K562 (cell line): Measurements from ENCODE around the gene HLCS. TPM values are rescaled to one million over a fixed set of nuclear protein-coding genes. Genes with fewer than 3 reads are reported as not detected.

Source experiments
- BRD9 ChIP-seq: fragments of 450-650 bp; IDR thresholded peaks from 2 replicates; pipeline ENCODE4 v1.6.1; 2018; ENCODE audit warnings: low read depth; ENCODE audit not compliant: partially characterized antibody
- FOXJ3 ChIP-seq: sonication (generic); formaldehyde crosslinking; IDR thresholded peaks from 2 replicates; pipeline ENCODE4 v1.4.0; 2020; ENCODE audit warnings: mild to moderate bottlenecking, missing genetic modification reagents
- GABPA ChIP-seq: fragments of 200-800 bp; sonication (Bioruptor generic); conservative IDR thresholded peaks from 2 replicates; pipeline ENCODE4 v1.6.1; 2016; ENCODE audit warnings: low read depth, missing genetic modification characterization, missing compliant biosample characterization
- GMEB1 ChIP-seq: fragments of 250-450 bp; sonication (Bioruptor Pico); IDR thresholded peaks from 2 replicates; pipeline ENCODE4 v1.4.0; 2020; ENCODE audit warnings: mild to moderate bottlenecking
- KAT7 ChIP-seq: sonication (generic); formaldehyde crosslinking; IDR thresholded peaks from 2 replicates; pipeline ENCODE4 v1.8.0; 2022; ENCODE audit warnings: missing genetic modification reagents, mild to moderate bottlenecking, borderline replicate concordance
- KDM5B ChIP-seq: fragments of 200-600 bp; sonication (generic); IDR thresholded peaks from 2 replicates; pipeline ENCODE4 v1.6.1; 2012; ENCODE audit warnings: low read depth, mild to moderate bottlenecking, moderate library complexity, low read length, control low read depth, inconsistent platforms; ENCODE audit not compliant: insufficient replicate concordance
- KLF16 ChIP-seq: IDR thresholded peaks from 2 replicates; pipeline ENCODE4 v1.6.1; 2016; ENCODE audit warnings: antibody characterized with exemption
- MCM2 ChIP-seq: fragments of 450-650 bp; IDR thresholded peaks from 2 replicates; pipeline ENCODE4 v1.6.1; 2017; ENCODE audit warnings: low read depth, mild to moderate bottlenecking
- MXD1 ChIP-seq: fragments of 250-450 bp; sonication (Bioruptor Pico); IDR thresholded peaks from 2 replicates; pipeline ENCODE4 v1.8.0; 2021; ENCODE audit warnings: borderline replicate concordance, mild to moderate bottlenecking, moderate library complexity; ENCODE audit not compliant: poor library complexity, severe bottlenecking
- NFXL1 ChIP-seq: fragments of 450-650 bp; formaldehyde crosslinking; IDR thresholded peaks from 2 replicates; pipeline ENCODE4 v1.4.0; 2021; ENCODE audit warnings: mild to moderate bottlenecking
- PHB2 ChIP-seq: fragments of 450-650 bp; IDR thresholded peaks from 2 replicates; pipeline ENCODE4 v1.6.1; 2017; ENCODE audit warnings: low read depth
- PHTF2 ChIP-seq: fragments of 250-450 bp; sonication (Bioruptor Pico); IDR thresholded peaks from 2 replicates; pipeline ENCODE4 v1.5.0; 2021; ENCODE audit warnings: mild to moderate bottlenecking
- PRMT5 ChIP-seq: sonication (generic); formaldehyde crosslinking; IDR thresholded peaks from 2 replicates; pipeline ENCODE4 v1.5.0; 2020; ENCODE audit warnings: missing genetic modification reagents
- RBM14 ChIP-seq: fragments of 200-400 bp; formaldehyde crosslinking; IDR thresholded peaks from 2 replicates; pipeline ENCODE4 v1.6.1; 2018; ENCODE audit warnings: low read depth, mild to moderate bottlenecking, low read length, moderate library complexity, borderline replicate concordance; ENCODE audit not compliant: insufficient read depth
- RCOR1 ChIP-seq, 2 experiments: IDR thresholded peaks; 2 replicates each; pipeline ENCODE4 v1.6.1; 2012; ENCODE audit warnings: low read depth in 2 of 2, low read length in 2 of 2, borderline replicate concordance in 1 of 2, improper control_type of control experiment in 1 of 2
- SLC30A9 ChIP-seq: fragments of 250-450 bp; sonication (Bioruptor Pico); IDR thresholded peaks from 2 replicates; pipeline ENCODE4 v1.8.0; 2022; ENCODE audit warnings: mild to moderate bottlenecking, moderate library complexity
- SMARCE1 ChIP-seq: fragments of 450-650 bp; IDR thresholded peaks from 2 replicates; pipeline ENCODE4 v1.7.1; 2016; ENCODE audit warnings: mild to moderate bottlenecking
- SPI1 ChIP-seq: IDR thresholded peaks from 2 replicates; pipeline ENCODE4 v1.6.1; 2011; ENCODE audit warnings: low read depth, low read length, control low read depth, borderline replicate concordance
- SRSF7 ChIP-seq: fragments of 200-400 bp; formaldehyde crosslinking; optimal IDR thresholded peaks from 2 replicates; pipeline ENCODE3; 2017; ENCODE audit warnings: mild to moderate bottlenecking, low read depth, low read length
- TCF7 ChIP-seq: sonication (generic); IDR thresholded peaks from 2 replicates; pipeline ENCODE4 v1.6.1; 2016; ENCODE audit warnings: antibody characterized with exemption, borderline replicate concordance
- TSC22D4 ChIP-seq: fragments of 450-650 bp; IDR thresholded peaks from 2 replicates; pipeline ENCODE4 v1.6.1; 2016; ENCODE audit warnings: missing genetic modification characterization, missing biosample characterization, control low read depth
- U2AF2 ChIP-seq: fragments of 200-400 bp; formaldehyde crosslinking; optimal IDR thresholded peaks from 2 replicates; pipeline ENCODE3; 2017; ENCODE audit warnings: low read depth, mild to moderate bottlenecking, low read length
- ZFP91 ChIP-seq: sonication (generic); formaldehyde crosslinking; IDR thresholded peaks from 2 replicates; pipeline ENCODE4 v1.8.0; 2022; ENCODE audit warnings: mild to moderate bottlenecking, missing genetic modification reagents
- ZNF134 ChIP-seq: fragments of 250-450 bp; sonication (Bioruptor Pico); conservative IDR thresholded peaks from 2 replicates; pipeline ENCODE4 v1.4.0; 2020
- ZNF253 ChIP-seq: fragments of 250-450 bp; sonication (Bioruptor Pico); conservative IDR thresholded peaks from 2 replicates; pipeline ENCODE4 v1.6.1; 2021; ENCODE audit warnings: mild to moderate bottlenecking
- ZNF354B ChIP-seq: fragments of 250-450 bp; sonication (Bioruptor Pico); IDR thresholded peaks from 2 replicates; pipeline ENCODE4 v1.4.0; 2020
- polyA plus RNA-seq, 8 experiments: library from polyadenylated mRNA; depleted of rRNA in 4 of 8; stranded (reverse) in 5 of 8; unstranded in 3 of 8; fragments of >200 nt; fragmentation: Nextera tagmentation in 2 of 8; fragmentation: Illumina TruSeq in 1 of 8; extraction: Ambion mirVana in 2 of 8; extraction: Trizol in 1 of 8; gene quantifications; 2 replicates each; pipeline versions ENCODE4 v1.2.1 to v1.2.3, GENCODE V29; 2011 to 2014; ENCODE audit warnings: inconsistent platforms in 1 of 8, missing spikeins in 1 of 8
- total RNA-seq, 7 experiments: library from RNA; depleted of rRNA in 6 of 7; stranded (reverse); fragments of >200 nt in 6 of 7; fragmentation: Illumina TruSeq in 2 of 7; extraction: Trizol in 2 of 7; gene quantifications; 2 replicates each; pipeline versions ENCODE4 v1.2.1 to v1.2.3, GENCODE V29; 2011 to 2021; ENCODE audit warnings: low replicate concordance in 1 of 7

Gene HLCS
- total and polyA plus RNA-seq, 9 of the 15 experiments (the other 6 are each of a cell fraction or from before 2014, with no cell fraction given) = 3.0 to 21.5 (median 17.1) TPM

- TF ChIP-seq PRMT5 (CRISPR knock-in tag) (no peak), ZFP91 (no peak), ZNF253 (CRISPR knock-in tag) (no peak), RCOR1 (IDR thresholded peaks at IDR 0.05; ENCODE audit: borderline replicate concordance in 1 of 2, low read depth in 2 of 2, low read length in 2 of 2) (peak in 1 of 2 experiments; percentile 1; a peak in 1 of 4 replicates), KDM5B (peak; percentile 81), MCM2 (no peak), MXD1 (CRISPR knock-in tag) (peak; percentile 47), SLC30A9 (no peak), U2AF2 (no peak), SRSF7 (no peak), FOXJ3 (CRISPR knock-in tag) (no peak), PHTF2 (CRISPR knock-in tag) (no peak), GABPA (tag) (peak; percentile 96), ZNF134 (CRISPR knock-in tag) (no peak; the same call in 1 of the 2 replicates), KLF16 (0 out of 2 replicates have a peak, but pooled peaks have one; percentile 13), TSC22D4 (tag) (no peak), RBM14 (no peak), PHB2 (no peak), SPI1 (no peak), GMEB1 (CRISPR knock-in tag) (peak; percentile 67), NFXL1 (CRISPR knock-in tag) (no peak), TCF7 (no peak), BRD9 (no peak), KAT7 (CRISPR knock-in tag) (peak; percentile 88), ZNF354B (no peak), SMARCE1 (0 out of 2 replicates have a peak, but pooled peaks have one; percentile 53)
These were observed 23.4 kb upstream of the HLCS start (continued) for GRCh38 chr21:36989699-36990507.
